ENCODE measurements around the gene ZNF618. TPM values are rescaled to one million over a fixed set of nuclear protein-coding genes. Genes with fewer than 3 reads are reported as not detected.

ZNF618 gene
- total RNA-seq, 2 donors from 2014 or later, result 16.6 to 24.9 TPM

DNA sequence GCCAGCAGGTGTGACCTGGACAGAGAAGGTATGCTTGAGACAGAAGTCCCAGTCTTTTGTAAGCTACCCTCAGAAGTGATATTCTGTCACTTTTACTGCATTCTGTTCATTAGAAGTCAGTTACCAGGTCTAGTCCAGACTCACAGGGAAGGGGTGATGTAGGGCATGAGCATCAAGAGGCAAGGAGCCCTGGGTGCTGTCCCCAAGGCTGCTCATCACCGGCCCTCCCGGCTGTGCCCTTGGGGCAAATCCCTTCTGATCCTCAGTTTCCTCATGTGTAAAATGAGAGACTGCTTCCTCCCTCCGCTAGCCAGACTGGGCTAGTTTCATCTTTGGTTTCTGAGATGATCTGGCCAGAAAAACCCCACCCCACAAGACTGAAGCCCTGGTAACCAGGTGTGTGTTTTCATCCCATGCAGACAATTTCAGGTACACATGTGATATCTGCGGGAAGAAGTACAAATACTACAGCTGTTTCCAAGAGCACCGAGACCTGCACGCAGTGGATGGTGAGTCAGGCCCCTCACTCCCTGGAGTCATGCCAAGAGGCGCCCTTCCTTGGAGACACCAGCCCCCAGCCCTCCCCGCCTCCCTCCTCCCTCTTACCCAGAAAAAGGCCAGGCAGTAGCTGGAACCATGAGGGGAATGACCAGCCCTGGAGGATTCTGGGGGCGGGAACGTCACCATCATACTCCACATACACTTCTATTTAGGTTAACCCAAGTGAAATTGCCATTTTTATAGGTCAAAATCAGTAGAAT is 131.0 kb downstream of the ZNF618 start:
- ATAC-seq (ENCODE audit: insufficient number of reproducible peaks, low FRiP score, low read depth), result no peak
- TF ChIP-seq, protein P1, sequence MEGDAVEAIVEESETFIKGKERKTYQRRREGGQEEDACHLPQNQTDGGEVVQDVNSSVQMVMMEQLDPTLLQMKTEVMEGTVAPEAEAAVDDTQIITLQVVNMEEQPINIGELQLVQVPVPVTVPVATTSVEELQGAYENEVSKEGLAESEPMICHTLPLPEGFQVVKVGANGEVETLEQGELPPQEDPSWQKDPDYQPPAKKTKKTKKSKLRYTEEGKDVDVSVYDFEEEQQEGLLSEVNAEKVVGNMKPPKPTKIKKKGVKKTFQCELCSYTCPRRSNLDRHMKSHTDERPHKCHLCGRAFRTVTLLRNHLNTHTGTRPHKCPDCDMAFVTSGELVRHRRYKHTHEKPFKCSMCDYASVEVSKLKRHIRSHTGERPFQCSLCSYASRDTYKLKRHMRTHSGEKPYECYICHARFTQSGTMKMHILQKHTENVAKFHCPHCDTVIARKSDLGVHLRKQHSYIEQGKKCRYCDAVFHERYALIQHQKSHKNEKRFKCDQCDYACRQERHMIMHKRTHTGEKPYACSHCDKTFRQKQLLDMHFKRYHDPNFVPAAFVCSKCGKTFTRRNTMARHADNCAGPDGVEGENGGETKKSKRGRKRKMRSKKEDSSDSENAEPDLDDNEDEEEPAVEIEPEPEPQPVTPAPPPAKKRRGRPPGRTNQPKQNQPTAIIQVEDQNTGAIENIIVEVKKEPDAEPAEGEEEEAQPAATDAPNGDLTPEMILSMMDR (IDR thresholded peaks at IDR 0.05), result no peak
- H3K4me1 ChIP-seq (ENCODE audit: control insufficient read depth in 1 of 2, low read depth in 2 of 2), result peaks cover 11 to 37% of the 10 kb centered on the region in 2 donors

DNA sequence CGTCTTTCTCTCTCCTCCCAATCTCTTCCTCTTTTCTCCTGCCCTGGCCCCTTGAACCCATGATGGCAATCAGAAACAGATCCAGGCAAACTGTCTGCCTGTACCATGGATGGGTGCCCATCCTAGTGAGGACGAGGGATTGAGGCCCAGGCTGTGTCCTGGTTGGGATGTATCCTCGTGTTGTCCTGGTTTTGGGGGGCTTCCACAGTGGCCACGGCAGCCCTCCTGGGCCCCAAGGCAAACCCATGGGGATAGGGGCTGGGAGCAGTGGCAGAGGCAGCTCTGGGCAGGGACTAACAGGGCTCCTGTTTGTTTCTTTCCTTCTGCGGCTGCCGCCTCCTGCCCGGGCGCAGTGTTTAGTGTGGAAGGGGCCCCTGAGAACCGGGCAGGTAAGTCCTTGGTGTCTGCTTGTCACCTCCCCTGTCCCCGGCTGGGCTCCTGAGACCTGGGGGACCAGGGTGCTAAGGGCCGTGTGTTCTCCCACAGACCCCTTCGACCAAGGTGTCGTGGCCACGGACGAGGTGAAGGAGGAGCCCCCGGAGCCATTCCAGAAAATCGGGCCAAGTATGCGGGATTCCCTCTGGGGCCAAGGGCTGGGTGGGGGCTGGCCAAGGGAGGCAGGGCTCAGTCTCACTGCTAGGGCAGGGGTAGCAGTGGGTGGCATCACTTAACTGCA is 132.0 kb downstream of the ZNF618 start:
- Histone ChIP-seq H3K36me3 (peaks cover 4% of the 10 kb centered on the region), H3K4me3 (no peak overlapping the region), H3K27me3 (replicated peaks; ENCODE audit: insufficient read depth) (no peaks in the 10 kb centered on the region), H3K27ac (no peak overlapping the region), H3K9me3 (no peaks in the 10 kb centered on the region), H3K4me1 (ENCODE audit: control insufficient read depth in 1 of 2, low read depth in 2 of 2) (peaks cover 8 to 26% of the 10 kb centered on the region in 2 donors)
- TF ChIP-seq, protein P1 (IDR thresholded peaks at IDR 0.05), result no peak
- no peak for ATAC-seq (ENCODE audit: insufficient number of reproducible peaks, low FRiP score, low read depth)
- DNase-seq (ENCODE audit: low spot score), result no peak

More for the DNA sequence above, 131.0 kb downstream of the ZNF618 start:
- no peaks in the 10 kb centered on the region for H3K9me3 ChIP-seq
- H3K36me3 ChIP-seq, result peaks cover 4% of the 10 kb centered on the region
- H3K4me3 ChIP-seq, result no peak overlapping the region
- DNase-seq (ENCODE audit: low spot score), result no peak
- H3K27ac ChIP-seq, result no peak overlapping the region
- H3K27me3 ChIP-seq (replicated peaks; ENCODE audit: insufficient read depth), result no peaks in the 10 kb centered on the region

DNA sequence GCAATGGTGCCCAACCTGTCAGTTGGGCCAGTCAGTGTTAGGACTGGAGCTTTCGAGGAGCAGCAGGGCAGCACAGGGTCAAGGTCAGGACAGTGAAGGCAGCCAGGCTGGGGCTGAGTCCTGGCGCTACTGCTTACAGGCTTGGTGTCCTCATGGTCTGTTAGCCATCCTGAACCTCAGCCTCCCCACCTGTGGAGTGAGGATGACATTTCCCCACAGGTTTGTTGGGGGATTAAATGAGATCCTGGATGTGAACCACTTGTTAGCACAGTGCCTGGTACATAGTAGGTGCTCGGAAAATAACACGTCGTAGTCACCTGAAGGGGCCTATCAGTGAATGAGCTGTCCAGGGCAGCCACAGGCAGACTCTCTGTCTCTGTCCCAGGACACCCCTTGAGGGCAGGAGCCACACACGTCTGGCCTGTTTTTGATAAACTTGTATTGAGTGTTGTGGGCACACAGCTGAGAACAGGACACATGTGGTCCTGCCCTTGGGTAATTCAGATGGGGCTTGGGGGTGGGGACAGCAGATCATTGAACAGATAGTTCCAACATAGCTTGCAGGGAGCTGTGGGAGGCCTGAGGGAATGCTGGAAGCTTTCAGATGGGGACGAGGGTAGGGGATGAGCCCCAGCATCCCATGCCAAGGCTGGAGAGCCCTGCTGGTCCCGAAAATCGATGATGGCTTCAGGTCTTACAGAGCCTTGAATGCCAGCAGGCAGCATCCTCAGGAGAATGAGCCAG is 132.7 kb downstream of the ZNF618 start:
- no peaks in the 10 kb centered on the region for H3K9me3 ChIP-seq
- H3K4me1 ChIP-seq (ENCODE audit: control insufficient read depth in 1 of 2, low read depth in 2 of 2), result peaks cover 3 to 19% of the 10 kb centered on the region in 2 donors
- H3K4me3 ChIP-seq, result no peak overlapping the region
- peaks cover 4% of the 10 kb centered on the region for H3K36me3 ChIP-seq
- TF ChIP-seq, protein P1 (IDR thresholded peaks at IDR 0.05), result no peak
- no peak for DNase-seq (ENCODE audit: low spot score)
- no peaks in the 10 kb centered on the region for H3K27me3 ChIP-seq (replicated peaks; ENCODE audit: insufficient read depth)
- H3K27ac ChIP-seq, result no peak overlapping the region
- ATAC-seq (ENCODE audit: insufficient number of reproducible peaks, low FRiP score, low read depth), result no peak

DNA sequence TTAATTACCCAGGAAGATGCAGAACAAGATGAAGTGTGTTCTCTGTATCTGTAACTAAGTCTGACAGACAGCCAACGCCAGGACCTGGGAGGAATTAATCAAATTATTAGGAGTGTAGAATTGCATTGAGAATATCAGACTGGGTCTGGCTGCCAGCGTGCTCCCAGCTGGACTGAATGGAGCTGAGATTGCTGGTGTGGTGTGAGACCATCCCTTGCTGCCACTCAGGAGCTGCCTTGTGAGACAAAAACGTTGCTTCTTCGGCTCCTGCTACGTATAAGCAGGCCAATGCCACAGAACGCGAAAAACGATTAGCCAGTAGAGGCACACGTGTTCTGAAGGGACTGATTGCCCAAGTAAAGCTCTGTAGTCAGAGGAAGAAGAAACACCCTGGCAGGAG is 135.2 kb downstream of the ZNF618 start:
- no peak overlapping the region for H3K27ac ChIP-seq
- no peak for DNase-seq (ENCODE audit: low spot score)
- no peaks in the 10 kb centered on the region for H3K27me3 ChIP-seq (replicated peaks; ENCODE audit: insufficient read depth)
- no peaks in the 10 kb centered on the region for H3K4me1 ChIP-seq (ENCODE audit: control insufficient read depth in 1 of 2, low read depth in 2 of 2)
- peaks cover 5% of the 10 kb centered on the region for H3K36me3 ChIP-seq
- TF ChIP-seq, protein P1 (IDR thresholded peaks at IDR 0.05), result no peak
- H3K9me3 ChIP-seq, result no peaks in the 10 kb centered on the region
- H3K4me3 ChIP-seq, result no peak overlapping the region
- no peak for ATAC-seq (ENCODE audit: insufficient number of reproducible peaks, low FRiP score, low read depth)

DNA sequence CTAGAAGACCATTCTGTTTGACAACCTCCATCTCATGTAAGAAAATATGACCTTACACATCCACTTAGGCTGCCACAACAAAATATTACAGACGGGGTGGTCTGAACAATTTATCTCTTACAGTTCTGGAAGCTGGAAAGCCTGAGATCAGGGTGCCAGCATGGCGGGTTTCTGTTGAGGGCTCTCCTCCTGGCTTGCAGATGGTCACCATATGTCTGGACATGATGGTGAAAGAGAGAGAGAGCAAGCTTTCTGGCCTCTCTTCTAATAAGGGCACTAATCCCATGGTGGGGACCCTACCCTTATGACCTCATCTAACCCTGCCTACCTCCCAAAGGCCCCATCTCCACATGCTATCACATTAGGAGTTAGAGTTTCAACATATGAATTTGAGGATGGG is 136.0 kb downstream of the ZNF618 start:
- Histone ChIP-seq H3K27ac (no peak overlapping the region), H3K36me3 (peaks cover 9% of the 10 kb centered on the region), H3K4me3 (no peak overlapping the region), H3K9me3 (no peaks in the 10 kb centered on the region), H3K4me1 (ENCODE audit: control insufficient read depth in 1 of 2, low read depth in 2 of 2) (no peaks in the 10 kb centered on the region), H3K27me3 (replicated peaks; ENCODE audit: insufficient read depth) (no peaks in the 10 kb centered on the region)
- TF ChIP-seq, protein P1 (IDR thresholded peaks at IDR 0.05), result no peak
- DNase-seq (ENCODE audit: low spot score), result no peak
- ATAC-seq (ENCODE audit: insufficient number of reproducible peaks, low FRiP score, low read depth), result no peak

All from thoracic aorta (tissue), 2 donors.